Measurements from ENCODE around the gene SNU13.
"Not testable (repeated sequence)": the region's sequence is repeated elsewhere in the genome, so short reads cannot be mapped to it uniquely, and the experiment has no call there.

The SNU13 gene

DNA sequence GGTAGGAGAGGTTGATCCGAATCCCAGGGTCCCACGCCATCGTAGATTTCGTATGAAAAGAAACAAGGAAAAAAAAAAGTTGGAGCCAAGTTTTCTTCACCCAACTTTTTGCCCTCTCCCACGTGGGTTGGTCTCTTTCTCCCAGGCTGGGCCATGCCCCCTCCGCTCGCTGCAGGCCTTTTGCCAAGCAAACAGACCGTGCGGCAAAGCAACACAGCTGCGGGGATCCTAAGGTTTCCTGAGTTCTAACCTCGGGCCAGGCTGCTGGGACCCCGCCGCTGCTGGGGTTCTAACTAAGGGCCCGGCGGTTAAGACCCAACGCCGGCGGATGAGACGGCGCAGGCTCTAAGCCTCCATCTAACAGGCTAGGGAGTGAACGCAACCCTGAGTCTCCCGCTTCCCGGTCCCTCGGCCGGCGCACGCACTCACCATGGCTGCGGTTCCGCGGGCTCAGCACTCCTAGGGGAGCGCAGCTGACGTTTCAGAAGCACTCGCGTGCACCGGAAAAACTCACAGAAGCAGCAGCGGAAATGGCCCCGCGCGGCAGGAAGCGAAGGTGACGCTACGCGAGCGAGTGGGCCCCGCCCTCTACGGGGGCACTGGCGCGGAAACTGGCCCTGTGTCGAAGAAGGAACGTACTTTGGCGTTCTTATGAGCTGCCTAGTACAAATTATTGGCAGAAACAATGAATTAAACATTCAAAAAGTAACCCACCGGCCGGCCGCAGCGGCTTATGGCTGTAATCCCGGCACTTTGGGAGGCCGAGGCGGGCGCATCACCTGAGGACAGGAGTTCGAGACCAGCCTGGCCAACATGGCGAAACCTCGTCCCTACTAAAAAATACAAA is at the start of gene SNU13:
SNU13 (minus strand) TSS at position 503 of the 847 bp plus-strand sequence; CDS start at position 432, 71 bp downstream.
- peak; percentile 91 for DNase-seq

DNA sequence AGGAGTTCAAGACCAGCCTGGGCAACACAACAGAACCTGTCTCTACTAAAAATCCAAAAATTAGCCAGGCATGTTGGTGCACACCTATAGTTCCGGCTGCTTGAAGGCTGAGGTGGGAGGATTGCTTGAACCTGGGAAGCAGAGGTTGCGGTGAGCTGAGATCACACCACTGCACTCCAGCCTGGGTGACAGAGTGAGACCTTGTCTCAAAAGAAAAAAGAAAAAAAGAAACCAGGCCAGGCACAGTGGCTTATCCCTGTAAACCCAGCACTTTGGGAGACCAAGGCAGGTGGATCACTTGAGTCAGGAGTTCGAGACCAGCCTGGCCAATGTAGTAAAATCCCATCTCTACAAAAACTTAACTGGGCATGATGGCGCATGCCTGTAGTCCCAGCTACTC is 44.6 kb upstream of the SNU13 start:
- not testable (repeated sequence) for DNase-seq

DNA sequence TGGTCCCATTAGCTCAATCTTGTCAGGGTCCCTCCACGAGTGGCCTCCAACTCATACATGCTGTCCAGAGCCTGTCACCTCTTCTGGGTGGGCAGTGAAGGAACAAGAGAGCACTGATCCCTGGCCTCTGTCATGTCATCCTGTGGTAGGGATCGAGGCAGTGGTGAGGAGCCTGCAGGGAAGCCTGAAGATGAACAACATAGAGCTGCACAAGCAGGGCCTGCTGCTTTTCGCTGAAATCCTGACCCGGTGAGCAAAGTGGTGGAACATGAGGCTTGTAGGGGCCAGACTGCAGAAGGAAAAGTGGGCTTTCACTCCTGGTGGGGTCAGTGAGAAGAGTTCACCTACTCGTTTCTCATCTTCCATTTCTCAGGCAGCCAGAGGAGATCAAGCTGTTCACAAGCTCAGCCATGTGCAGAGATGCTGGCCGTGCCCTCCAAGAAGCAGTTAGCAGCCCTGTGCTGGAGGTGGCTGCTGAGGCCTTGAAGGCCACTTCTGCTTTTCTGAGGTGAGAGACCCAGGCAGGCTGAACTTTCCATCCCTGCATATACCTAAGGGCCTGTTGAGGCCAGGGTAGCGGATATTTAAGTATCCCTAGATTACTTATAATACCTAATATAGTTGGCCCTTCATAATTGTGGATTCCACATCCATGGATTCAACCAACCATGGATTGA is 43.6 kb upstream of the SNU13 start:
- DNase-seq, result no peak

DNA sequence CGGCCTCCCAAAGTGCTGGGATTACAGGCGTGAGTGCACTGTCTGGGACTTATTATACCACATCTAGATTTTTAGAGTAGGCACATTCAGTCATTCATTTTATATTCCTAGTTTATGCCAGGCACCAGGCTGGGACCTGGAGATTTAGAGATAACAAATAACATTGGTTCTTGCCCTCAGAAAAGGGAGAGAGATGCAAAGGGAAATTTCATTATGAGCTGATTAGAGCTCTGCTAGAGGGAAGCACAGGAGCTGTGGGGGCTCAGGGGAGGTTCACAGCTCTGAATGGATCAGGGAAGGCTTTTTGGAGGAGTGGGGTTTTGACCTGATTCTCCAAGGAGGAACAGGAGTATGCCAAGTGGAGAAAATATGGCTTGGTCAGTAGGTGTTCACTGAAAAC is 42.9 kb upstream of the SNU13 start:
- DNase-seq, result no peak

DNA sequence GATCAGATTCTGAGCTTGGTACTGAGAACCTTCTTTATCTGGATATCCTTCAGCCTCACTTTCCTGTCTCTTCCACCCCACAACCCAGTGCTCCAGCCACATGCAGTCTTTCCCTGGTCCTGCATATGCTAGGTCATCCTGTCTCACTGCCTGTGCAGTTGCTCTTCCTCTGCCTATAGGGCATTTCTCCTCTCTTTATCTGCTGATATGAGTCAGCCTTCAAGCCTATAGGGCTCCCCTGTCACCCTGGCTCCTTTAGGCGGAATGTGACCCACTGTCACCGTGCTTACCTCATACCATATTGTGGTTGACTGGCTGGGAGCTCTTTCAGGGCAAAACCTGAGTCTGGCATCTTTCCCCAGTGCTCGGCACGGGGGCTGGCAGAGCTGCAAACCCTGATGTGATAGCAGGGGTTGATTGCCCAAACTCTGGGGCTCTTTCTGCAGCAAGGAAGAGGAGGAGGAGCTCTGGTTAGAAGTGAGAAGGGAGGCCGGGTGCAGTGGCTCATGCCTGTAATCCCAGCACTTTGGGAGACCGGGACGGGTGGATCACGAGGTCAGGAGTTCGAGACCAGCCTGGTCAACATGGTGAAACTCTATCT is 36.9 kb upstream of the SNU13 start:
- DNase-seq, result no peak

DNA sequence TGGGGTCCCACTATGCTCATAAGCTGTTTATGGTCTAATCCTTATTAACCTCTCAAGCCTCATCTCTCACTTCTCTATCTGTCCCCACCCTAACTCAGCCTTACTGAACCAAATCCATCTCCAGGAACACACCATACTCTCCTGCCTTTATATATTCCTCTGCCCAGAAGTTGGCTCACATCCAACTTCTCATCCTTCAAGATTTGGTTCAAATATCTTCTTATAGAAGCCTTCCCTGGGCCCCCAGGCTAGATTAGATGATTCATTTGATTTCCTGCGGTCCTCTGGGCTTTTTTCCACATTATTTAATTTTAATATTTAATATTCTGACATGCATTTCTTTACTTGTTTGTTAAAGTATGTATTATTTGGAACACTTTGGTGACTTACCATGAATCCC is 33.8 kb upstream of the SNU13 start:
- no peak for DNase-seq

DNA sequence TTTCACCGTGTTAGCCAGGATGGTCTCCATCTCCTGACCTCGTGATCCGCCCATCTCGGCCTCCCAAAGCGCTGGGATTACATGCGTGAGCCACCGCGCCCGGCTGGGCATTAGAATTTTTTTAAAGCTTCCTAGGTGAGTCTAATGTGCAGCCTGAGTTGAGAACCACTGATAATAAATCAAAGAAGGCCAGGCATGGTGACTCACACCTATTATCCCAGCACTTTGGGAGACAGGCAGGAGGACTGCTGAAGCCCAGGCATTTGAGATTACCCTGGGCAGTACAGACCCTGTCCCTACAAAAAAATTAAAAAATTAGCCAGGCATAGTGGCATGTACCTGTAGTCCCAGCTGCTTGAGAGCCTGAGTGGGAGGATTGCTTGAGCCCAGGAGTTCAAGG is 24.3 kb upstream of the SNU13 start:
- no peak for DNase-seq

DNA sequence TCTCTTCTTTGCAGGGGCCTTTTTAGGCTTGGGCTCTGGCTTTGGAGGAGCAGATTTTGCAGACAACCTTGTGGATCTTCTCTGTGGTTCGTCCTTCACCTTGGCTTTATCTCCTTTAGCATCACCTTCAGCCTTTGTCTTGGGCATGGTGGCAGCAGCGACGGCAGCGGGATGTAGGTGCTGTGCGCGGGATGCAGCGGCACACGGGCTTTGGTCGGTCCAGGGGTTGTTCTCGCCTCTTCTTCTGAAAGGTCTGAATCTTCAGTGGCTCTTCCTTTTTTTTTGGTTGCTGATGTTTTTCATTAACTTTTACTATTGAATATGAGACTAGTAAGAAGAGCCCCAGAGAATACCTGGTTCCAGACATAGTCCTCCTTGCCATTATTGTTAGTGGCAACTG is 20.7 kb upstream of the SNU13 start:
- DNase-seq, result no peak

DNA sequence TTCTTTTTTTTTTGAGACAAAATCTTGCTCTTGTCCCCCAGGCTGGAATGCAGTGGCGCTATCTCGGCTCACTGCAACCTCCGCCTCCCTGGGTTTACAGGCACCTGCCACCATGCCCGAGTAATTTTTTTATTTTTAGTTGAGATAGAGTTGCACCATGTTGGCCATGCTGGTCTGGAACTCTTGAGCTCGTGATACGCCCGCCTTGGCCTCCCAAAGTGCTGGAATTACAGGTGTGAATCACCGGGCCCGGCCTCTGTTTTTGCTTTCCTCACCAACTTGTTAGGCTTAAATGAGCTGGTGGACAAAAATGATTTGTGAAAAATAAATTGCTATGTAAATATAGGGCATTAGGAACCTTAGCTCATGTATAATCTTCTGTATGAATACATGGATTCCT is 14.1 kb upstream of the SNU13 start:
- DNase-seq, result no peak

DNA sequence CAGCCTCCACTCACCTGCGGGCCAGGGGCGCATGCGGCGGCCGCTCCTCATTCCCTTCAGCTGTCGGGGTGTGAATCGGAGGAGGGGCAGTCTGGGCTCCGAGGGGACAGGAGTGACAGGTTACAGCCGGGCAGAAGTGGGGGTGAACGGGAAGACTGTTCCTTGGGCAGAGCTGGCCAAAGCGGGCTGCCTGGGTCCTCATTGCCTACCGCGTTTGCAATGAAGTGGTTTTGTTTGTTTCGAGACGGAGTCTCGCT is 11.4 kb upstream of the SNU13 start:
- no peak for DNase-seq

DNA sequence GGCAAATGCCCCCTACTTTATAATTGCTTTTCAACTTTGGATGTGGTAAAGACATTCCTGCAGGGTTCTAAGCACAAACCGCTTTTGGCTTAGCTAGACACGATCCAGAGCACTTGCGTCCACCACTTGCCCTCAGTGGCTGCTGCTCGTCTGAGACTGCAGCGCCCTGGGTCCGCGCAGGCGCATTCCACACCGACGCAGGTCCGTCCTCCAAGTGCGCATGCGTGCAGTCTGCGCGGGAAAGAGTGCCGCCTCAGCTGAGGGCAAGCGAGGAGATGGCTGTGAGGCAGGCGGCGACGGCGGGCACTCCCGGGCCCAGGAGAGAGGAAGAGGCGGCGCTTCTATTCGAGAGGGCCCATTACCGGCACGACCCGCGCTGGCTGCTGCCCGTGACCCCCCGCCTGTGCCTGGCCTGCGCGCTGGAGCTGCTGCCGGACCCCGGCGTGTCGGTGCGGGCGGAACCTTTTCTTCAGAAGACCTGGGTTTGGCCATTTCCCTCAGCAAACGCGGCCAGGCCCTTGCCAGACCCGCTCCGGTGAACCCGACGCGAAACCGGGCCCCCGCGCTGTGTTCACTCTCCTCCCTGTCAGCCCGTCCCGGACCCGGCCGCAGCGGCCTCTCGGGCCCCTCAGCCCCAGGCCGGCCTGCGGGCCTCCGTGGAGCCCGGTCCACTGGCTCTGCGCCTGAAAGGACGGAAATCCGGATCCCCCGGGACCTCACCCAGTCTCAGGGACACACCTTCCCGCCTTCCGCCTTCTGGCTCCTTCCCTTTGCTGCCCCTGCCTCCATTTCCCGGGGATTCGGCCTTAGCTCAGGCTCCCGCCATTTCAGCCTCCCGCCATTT is 10.8 kb upstream of the SNU13 start, which contains the start of gene MEI1:
MEI1 (plus strand) TSS at position 240 of the 844 bp plus-strand sequence; CDS start at position 276, 36 bp downstream.
- peak; percentile 90 for DNase-seq

DNA sequence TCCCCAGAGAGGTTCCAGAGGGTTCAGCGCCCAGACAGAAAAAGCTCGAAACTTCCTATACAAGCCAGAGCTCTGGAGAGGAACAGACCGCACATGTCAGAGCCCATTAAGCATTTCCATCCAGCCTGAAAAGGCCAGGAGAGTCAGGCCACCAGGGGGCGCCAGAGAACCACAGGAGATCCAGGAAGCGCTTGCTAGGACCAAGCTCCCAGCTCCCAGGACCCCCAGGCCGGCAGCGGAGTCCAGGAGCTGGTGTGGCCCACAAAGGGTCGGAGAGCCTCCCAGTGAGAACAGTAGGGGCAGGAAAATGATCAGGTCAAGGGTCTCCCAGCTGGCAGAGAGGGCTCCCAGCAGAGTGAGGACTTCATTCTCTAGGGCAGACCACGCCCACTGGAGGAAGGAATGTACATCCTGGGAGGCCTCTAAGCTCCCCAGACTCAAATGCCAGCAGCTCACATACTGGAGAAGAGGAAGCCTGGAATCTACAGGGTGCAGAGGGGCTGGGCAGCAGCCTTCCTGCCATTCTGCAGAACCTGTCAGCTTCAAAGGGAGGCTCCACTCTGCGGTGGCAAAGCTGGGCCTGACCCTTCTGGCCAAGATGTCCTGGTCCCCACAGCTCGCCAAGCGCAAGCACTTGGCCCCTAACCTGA is 8.6 kb upstream of the SNU13 start:
- peak; percentile 95 for DNase-seq

DNA sequence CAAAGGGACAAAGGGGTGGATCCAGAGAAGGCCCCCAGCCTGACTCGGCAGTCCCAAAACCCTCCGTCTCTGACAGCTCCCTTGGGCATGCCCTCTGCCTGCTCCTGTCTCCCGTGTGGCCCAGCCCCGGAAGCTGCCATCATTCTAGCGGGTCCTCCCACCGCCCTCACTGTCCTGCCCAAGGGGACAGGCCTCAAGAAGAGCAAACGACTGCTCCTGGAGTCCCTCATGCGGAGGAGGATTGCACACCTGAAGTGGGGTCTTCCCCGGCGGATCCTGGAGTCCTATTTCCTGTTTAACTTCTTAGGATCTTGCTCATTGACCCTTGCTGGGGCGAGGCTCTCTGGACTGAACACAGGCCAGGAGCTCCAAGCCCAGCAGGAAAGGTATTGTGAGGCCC is 8.0 kb upstream of the SNU13 start:
- DNase-seq, result no peak

DNA sequence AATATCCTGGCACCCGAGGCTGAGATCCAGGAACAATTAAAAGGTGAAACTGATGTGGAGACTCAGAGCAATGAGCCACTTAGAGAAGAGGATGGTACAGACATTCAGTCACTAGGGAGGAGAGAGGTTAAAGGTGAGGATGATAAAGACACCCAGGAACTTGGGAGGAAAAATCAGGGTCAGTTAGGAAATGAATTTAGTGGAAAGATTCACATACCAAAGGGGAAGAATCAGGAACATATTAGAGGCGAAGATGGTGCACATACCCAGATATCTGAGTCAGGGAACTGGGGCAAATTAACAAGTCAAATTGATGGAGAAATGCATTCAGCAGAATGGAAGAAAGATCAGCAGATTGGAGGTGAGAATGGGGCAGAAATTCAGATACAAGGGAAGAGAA is 6.5 kb upstream of the SNU13 start:
- no peak for DNase-seq

DNA sequence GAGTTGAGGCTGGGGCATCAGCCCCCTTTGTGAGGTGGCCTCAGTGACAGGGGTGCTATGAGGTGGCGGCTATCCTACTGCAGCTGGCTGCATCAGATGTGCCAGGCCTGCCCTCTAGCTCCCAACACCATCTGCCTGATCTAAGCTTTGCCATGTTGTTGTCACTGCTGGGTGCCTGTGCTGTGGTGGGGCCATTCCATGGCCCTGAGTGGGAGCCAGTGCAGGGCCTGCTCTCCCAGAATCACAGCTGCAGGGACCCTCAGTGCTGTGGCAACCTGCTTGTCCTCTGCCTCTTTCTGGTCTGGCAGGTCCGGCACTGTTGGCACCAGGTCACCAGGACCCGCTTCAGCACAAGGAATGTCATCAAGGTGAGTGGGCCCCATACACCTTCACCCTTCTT is 1.8 kb upstream of the SNU13 start:
- DNase-seq, result no peak

DNA sequence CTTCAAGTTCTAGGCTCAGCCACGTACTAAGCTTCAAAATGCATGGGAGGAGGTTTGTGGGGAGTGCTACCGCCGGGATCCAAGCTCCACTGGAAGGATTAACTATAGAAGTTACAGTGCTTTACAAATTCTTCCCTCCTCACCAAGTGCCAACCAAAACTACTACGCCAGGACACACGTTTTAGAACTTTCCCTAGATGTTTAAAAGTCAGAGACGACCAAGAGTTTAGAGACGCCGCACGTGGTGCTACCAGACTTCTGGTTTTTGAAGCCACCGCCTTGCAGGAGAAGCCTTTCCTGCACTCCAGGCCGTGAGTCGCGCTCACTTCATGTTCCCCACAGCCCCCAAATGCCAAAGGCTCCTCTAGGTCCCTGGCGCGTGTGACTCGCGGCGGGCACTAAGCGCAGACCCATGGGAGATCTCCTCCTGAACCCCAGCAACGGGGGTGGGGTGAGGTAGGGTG is 734 bp downstream of the SNU13 start:
- DNase-seq, result peak; percentile 25

DNA sequence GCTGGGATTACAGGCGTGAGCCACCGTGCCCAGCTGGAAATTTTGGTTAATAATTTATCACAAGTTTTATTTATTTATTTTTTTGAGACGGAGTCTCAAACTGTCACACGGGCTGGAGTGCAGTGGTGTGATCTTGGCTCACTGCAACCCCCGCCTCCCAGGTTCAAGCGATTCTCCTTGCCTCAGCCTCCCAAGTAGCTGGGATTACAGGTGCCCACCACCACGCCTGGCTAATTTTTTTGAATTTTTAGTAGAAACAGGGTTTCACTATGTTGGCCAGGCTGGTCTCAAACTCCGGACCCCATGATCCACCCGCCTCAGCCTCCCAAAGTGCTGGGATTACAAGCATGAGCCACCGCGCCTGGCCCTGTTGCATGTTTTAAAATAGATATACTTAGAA is 1.8 kb downstream of the SNU13 start:
- DNase-seq, result not testable (repeated sequence)

DNA sequence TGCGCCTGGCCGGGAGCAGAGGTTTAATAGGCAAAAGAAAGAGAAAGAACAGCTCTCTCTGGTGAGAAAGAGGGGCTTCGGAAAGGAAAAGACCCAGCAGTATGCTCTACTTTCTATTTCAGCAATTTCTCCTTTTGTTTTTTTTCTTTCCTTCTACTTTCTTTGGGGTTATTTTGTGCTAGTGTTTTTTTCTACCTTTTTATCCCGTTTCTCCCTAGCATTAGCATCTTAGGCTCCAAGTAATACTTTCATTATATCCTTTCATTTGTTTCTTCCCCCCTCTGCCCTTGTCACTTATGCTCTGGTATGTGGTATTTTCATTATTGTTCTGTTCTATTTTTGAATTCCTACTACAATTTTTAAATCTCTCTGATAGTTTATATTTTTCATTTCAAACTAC is 4.5 kb downstream of the SNU13 start:
- no peak for DNase-seq

DNA sequence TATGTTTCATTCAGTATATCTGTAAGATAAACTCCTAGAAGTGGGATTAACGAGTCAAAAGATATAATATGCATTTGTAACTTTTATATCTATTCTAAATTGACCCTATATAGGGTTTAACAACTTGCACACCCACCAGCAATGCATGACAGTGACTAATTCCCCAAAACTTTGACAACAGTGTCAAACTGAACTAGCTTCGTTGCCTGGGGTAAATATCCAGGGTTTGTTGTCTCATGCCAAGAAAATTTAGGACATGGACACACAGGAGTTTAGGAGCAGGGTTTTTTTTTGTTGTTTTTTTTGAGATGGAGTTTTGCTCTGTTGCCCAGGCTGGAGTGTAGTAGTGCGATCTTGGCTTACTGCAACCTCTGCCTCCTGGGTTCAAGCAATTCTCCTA is 5.1 kb downstream of the SNU13 start:
- DNase-seq, result no peak

DNA sequence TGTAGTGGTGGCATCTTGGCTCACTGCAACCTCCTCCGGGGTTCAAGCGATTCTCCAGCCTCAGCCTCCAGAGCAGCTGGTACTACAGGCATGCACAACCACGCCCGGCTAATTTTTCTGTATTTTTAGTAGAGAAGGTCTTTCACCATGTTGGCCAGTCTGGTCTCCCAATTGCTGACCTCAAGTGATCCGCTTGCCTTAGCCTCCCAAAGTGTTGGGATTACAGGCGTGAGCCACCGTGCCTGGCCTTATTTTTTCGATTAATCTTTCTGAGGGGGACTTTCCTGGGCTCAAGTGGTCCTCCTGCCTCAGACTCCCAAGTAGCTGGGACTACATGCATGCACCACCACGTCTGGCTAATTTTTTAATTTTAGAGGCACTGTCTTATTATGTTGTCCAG is 5.6 kb downstream of the SNU13 start:
- no peak for DNase-seq

DNA sequence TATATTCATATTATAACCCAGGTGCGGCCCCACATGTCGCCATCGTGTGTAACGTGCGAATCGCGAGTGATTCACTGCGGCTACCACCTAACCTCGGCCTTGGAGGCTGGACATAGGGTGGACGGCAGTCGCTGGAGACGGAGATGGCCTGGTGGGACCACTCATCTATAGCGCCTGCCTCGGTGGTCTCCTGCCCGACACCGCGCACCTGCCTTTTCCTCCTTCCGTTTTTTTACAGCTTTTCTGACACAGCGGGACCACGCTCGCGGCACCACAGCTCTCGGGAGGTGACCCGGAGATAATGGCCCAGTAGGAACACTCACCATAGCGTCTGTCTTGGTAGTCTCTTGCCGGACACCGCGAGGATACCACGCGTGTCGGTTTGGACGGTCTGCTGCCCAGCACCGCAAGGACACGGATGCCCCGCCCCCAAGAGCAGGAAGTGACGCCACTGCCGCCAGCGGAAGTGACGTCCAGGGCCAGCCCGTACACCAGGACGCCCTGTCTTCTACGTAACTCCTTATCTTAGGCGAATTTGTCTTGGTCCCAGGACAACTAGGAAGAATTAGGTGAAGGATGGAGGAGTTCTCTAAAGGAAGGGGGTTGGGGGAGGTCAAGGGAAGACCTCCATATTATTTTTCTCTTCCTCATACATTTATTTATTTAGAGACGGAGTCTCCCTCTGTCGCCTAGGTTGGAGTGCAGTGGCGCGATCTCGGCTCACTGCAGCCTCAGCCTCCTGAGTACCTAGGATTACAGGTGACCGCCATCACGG is 6.4 kb downstream of the SNU13 start:
- peak; percentile 85 for DNase-seq

DNA sequence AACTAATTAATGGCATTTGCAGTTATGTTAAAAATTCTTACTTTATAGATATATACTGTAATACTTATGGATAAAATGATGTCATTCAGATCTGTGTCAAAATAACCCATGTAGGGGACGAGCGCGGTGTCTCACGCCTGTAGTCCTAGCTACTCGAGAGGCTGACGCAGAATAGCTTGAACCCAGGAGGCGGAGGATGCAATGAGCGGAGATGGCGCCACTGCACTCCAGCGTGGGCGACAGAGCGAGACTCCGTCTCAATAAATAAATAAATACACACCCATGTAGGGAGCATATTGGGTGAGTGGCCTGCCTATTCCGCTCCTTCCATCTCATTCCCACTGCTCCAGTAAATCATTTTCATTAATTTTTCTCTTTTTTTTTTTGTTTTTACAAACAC is 7.1 kb downstream of the SNU13 start:
- peak; percentile 37 for DNase-seq
